GM18951 (cell line): ENCODE results near the gene COPE.
"Not testable (repeated sequence)": the region's sequence is repeated elsewhere in the genome, so short reads cannot be mapped to it uniquely, and the experiment has no call there.

Experiments
- POLR2A ChIP-seq: IDR thresholded peaks from 4 replicates; pipeline ENCODE4 v1.6.1; 2011; ENCODE audit warnings: mild to moderate bottlenecking; ENCODE audit not compliant: insufficient read length, insufficient read depth; ENCODE audit errors: extremely low read depth
- in situ Hi-C: fragments of 300-500 bp; cut with MboI; formaldehyde crosslinking; loops from one replicate; pipeline ENCODE4 v1.12.0; 2022; ENCODE audit warnings: low sequenced_read_pairs, mixed read lengths, inconsistent platforms; ENCODE audit not compliant: unreplicated experiment

The COPE gene

DNA sequence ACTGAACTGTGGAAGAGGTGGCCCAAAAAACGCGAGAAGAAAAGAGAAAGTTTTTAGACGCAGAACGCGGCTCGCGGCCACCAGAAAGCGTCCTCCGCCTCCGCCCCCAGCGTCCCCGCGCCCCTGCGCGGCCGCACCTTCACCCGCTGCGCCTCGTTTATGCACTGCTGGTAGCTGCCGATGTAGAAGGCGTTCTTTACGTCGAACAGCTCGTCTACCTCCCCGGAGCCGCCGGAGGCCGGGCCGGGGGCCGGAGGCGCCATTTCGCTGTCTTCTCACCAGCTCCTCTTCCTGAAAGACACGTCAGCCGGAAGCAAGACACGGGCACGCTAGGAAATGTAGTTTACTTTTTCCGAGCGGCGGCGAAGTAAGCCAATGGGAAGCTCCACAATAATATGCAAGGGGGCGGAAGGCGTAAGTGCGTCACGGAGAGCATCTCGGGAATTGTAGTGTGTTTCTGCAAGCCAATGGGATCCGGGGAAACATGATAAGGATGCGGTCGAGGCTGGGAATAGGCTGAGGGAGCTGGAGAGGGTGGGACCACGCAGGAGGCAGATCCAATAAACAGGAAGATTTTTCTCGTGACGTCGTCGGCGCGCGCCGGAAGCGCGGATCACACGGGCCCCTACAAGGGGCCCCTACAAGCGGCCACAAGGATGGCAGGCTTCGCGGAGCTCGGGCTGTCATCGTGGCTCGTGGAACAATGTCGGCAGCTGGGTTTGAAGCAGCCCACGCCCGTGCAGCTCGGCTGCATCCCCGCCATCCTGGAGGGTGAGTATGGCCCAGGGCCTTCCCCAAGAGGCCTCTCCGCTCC, at the start of gene COPE, which contains the start of gene DDX49:
Gene COPE, minus strand, starts transcription at position 302 of the 814 bp plus-strand sequence. Its CDS starts 39 bp downstream, at position 263.
Gene DDX49, plus strand, starts transcription at position 630 of the 814 bp plus-strand sequence. Its CDS starts 27 bp downstream, at position 657.
- in situ Hi-C loops: no loop called here
- TF ChIP-seq POLR2A: peak; percentile 91

DNA sequence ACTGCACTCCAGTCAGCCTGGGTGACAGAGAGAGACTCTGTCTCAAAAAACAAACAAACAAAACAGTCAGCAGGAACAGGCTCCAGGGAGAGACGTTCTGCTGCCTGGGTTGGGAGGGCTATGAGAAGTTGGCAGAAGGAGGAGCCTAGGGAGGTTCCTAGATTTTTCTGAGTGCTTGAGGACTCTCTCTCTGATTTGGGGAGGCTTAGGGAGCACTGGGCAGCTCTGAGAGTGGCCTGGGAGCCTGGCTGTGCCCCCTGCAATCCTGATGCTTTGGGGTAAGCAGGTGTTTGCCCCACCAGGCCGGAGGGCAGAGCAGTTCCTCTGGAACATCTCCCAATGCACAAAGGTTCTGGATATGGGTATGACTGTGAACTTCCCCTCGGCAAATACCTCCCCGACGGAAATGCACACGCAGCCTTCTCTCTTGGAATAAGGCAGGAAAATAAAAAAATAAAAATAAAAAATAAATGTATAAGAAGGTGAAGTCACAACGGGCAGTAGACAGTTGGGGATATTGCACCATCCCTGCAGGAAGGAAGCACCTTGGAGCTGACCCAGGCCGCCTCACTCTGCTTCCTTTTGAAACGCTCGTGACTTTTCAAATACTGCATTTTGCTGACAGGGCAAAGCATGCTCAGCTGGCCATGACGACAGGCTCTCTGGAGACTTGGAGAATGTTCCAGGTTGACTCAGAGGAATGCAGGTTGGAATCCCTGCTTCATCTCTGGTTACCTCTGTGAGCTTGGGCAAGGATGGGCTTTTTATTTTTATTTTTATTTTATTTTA, 48.4 kb upstream of the COPE start:
- in situ Hi-C loops: no loop called here
- no peak for TF ChIP-seq POLR2A

DNA sequence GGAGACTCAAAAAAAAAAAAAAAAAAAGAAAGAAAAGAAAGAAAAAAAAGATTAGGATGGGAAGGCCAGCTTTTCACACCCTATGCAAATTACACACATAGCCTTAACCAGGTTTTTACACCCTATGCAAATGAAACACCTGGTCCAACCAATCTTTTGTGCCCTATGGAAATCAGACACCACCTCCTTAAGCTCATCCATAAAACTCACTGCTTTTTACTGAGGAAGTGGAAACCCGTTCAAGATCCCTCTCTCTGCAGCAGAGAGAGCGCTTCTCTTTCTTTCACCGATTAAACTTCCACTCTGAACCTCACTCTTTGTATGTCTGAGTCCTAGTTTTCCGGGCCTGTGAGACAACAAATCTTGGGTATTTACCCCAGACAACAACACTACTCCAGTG, 47.1 kb upstream of the COPE start:
- in situ Hi-C loops: no loop called here
- TF ChIP-seq POLR2A: no peak

DNA sequence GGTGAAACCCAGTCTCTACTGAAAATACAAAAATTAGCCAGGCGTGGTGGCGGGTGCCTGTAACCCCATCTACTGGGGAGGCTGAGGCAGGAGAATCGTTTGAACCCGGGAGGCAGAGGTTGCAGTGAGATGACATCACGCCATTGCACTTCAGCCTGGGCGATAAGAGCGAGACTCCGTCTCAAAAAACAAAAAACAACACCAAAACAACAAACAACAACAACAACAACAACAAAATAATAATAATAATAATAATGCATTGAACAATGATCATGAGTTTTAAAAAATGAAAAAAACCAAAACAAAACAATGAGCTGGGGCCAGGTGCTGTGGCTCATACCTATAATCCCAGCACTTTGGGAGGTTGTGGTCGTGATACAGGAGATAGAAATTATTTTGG, 44.9 kb upstream of the COPE start:
- TF ChIP-seq POLR2A: no peak
- in situ Hi-C loops: no loop called here

DNA sequence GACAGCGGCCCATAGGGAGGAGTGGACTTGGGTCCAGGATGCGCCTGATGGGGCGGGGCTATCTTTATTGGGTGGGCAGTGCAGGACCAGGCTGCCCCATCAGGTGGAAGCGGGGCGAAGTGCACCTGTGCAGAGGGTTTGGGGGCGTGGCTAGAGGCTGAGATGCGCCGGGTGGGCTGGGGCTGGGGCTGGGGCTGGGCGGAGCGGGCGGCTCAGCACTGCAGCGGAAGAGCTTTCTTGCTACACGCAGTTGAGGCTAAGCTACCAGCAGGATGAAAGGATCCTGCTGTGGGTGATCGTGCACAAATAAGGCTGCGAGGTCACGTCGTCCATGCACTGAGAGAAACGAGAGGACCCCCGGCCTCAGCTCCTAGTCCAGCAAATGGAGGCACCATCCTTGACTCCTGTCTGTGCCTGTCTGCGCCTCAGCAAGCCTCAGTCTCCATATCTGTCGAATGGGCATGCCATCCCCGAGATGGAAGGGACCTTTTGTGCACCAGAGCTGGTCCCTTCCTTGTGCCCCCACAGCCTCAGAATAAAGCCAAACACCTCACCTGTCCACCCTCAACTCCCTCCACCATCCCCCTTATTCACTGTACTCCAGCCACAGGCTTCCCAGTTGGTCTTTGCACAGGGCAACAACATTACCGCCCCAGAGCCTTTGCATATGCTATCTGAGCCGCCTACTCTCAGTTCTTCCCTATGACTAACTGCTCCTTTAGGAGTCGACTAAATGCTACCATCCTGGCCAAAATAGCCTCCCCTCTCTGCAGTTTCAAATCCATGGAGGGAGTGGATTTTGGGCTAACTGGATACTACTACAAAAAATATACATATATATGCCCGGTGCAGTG, 42.8 kb upstream of the COPE start:
- no peak for TF ChIP-seq POLR2A
- in situ Hi-C loops: no loop called here

DNA sequence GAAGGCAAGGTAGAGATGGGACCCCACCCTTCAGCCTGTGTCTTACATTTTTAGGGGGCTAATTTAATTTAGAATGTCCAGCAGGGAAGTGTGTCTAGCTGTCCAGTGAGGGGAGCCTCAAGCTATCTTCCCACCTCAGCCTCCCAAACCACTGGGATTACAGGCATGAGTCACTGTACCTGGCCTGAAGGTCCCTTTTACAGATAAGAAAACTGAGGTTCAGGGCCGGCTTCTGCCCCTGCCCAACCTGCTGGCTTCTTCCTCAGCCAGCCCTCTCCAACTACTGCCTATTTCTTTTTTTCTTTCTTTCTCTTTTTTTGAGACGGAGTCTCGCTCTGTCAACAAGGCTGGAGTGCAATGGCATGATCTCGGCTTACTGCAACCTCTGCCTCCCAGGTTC, 41.2 kb upstream of the COPE start:
- in situ Hi-C loops: no loop called here
- TF ChIP-seq POLR2A: no peak

DNA sequence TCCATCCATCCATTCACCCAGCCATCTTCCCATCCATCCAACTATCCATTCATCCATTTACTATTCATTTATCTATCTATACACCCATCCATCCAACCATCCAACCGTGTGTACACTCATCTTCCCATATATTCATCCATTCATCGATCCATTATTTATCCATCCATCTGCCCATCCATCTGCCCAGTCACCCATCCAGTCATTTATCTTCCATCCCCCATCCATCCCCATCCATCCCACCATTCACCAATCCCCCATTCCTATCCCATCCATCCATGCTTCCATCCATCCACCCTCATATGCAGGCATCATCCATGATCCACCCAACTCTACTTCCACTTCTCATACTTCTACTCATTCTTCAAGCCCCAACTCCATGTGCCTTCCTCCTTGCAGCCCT, 35.9 kb upstream of the COPE start:
- in situ Hi-C loops: no loop called here
- no peak for TF ChIP-seq POLR2A

DNA sequence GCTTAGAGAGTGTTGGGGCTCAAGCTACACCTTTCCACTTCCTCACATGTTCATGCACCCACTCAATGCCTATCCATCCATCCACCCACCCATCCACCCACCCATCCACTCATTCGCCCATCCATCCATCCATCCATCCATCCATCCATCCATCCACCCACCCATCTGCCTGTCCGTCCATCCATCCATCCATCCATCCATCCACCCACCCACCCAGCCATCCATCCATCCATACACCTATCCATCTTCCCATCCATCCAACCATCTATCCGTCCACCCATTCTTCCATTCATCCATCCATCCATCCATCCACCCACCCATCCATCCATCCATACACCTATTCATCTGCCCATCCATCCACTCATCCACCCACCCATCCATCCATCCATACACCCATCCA, 34.9 kb upstream of the COPE start:
- in situ Hi-C loops: no loop called here
- TF ChIP-seq POLR2A: no peak

DNA sequence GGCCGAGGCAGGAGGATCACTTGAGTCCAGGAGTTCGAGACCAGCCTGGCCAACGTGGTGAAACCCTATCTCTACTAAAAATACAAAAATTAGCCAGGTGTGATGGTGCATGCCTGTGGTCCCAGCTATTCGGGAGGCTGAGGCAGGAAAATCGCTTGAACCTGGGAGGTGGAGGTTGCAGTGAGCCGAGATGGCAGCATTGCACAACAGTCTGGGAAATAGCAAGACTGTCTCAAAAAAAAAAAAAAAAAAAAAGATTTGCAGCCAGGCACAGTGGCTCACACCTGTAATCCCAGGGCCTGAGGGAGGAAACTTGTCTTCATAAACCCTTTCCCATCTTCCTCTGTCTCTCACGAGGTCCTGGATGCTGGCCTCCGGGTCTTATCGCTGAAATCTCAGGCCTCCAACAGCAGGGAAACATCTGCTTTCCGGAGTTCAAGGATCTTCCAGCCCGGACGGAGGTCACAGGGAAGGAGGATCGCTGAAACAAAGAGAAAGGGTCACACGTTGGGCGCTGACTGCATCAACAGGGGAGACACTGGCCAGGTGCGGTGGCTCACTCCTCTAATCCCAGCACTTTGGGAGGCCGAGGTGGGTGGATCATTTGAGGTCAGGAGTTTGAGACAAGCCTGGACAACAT, 33.3 kb upstream of the COPE start:
- in situ Hi-C loops: not testable (repeated sequence)

DNA sequence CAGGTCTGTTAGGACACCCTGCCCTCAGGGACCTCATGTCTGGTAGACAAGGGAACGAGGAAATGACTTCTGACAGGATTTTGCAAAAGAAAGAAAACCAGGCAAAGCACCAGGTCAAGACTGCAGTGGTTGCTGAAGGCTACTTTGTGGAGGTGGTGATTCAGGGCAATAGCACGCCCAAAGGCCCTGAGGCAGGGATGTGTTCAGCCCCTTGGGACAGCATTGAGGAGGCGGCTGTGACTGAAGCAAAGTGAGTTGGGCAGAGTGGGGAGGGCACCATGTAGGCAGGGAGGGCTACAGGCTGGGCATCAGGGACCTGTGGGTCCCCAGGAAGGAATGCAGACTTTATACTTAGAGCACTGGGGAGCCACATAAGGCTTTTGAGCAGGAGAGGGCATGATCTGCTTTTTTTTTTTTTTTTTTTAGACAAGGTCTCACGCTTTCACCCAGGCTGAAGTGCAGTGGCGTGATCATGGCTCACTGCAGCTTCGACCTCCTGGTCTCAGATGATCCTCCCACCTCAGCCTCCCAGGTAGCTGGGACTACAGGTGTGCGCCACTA, 32.6 kb upstream of the COPE start:
- in situ Hi-C loops: no loop called here
- TF ChIP-seq POLR2A: no peak

DNA sequence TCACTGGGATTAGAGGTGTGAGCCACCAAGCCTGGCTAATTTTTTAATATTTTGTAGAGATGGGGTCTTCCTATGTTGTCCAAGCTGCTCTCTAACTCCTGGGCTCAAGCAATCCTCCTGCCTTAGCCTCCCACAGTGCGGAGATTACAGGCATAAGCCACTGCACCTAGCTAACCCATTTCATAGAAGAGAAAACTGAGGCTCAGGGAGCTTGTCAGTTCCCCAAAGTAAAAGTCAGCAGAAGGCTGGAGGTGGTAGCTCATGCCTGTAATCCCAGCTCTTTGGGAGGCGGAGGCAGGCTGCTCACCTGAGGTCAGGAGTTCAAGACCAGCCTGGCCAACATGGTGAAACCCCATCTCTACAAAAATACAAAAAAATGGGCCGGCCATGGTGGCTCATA, 30.7 kb upstream of the COPE start:
- TF ChIP-seq POLR2A: no peak
- in situ Hi-C loops: no loop called here

DNA sequence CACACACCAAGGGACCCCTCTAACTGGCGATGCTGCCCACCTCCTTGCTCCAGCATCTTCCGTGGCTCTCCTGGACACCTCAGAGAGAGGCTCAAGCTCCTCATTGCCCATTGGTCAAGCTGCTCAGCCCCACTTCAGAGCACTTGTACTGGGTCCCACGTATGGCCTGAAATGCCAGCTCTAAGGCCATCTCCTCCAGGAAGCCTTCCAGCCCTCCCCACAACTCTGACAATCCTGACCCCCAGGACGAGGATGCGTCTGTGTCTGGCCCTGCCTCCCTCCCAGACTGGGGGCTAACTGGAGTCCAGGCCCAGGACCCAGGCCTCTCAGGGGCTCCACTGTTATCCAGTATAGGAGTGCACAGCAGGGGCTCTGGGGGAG, 29.8 kb upstream of the COPE start:
- in situ Hi-C loops: no loop called here
- TF ChIP-seq POLR2A: no peak
